Measurements from ENCODE around the gene CDK18. TPM values are rescaled to one million over a fixed set of nuclear protein-coding genes. Genes with fewer than 3 reads are reported as not detected.

The CDK18 gene
- total RNA-seq, 1 donor from 2014 or later: 17.8 TPM

DNA sequence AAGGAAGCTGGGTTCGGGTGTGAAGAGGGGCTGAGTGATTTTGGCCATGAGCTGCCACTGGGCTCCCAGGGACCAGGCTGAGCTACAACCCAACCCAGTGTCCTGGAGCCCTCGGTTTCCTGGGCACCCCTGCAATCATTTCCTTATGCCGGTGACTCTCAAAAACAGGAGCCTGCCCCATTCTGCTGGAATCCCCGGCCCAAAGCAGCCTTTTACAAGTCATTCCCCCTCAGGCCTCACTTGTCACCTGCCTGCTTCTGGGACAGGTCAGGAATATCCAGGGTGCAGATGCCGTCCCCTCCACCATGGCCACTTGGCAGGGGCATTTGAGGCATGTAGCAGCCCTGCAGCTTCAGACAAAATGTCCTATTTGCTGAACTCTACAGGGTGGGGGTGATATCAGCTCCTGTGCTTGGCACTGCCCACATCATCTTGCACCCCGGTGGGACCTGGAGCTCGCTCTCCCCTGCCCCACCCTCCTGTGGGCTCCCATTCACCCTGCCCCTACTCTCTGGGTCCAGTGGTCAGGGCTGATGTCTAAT, 30.0 kb downstream of the CDK18 start:
- Histone ChIP-seq H3K9ac (ENCODE audit: low read length) (no peak overlapping the region), H3K9me3 (ENCODE audit: insufficient read depth, low read depth, low read length) (no peaks in the 10 kb centered on the region), H3K27me3 (ENCODE audit: insufficient read depth, low read length) (peaks cover 3% of the 10 kb centered on the region), H3K4me3 (ENCODE audit: insufficient read depth, low read depth, low read length) (no peak overlapping the region), H3K36me3 (ENCODE audit: insufficient read depth, low read length) (no peaks in the 10 kb centered on the region), H3K4me1 (ENCODE audit: insufficient read depth, low read length) (peaks cover 4% of the 10 kb centered on the region), H3K27ac (ENCODE audit: low read depth, low read length) (no peak overlapping the region), H4K20me1 (ENCODE audit: insufficient read depth, low read length) (no peaks in the 10 kb centered on the region), H3K4me2 (ENCODE audit: low read length) (no peak overlapping the region), H3K79me2 (ENCODE audit: insufficient read depth, low read length) (no peaks in the 10 kb centered on the region), H2AFZ (ENCODE audit: low read depth, low read length) (no peak overlapping the region)
- Mint-ChIP-seq H3K4me1 (ENCODE audit: low read depth, unreplicated experiment) (no peaks in the 10 kb centered on the region), H3K27ac (ENCODE audit: unreplicated experiment) (no peak overlapping the region), H3K4me3 (ENCODE audit: unreplicated experiment) (no peak overlapping the region), H3K9me3 (ENCODE audit: unreplicated experiment) (no peaks in the 10 kb centered on the region), H3K36me3 (ENCODE audit: low read depth, unreplicated experiment) (peaks cover 16% of the 10 kb centered on the region), H3K27me3 (ENCODE audit: low read depth, unreplicated experiment) (peaks cover 61% of the 10 kb centered on the region)
- FAIRE-seq (no peak), DNase-seq (ENCODE audit: low read depth) (no peak)
- TF ChIP-seq EZH2 (IDR thresholded peaks at IDR 0.05; ENCODE audit: insufficient read depth, low read length): no peak
- TF ChIP-seq, protein P1, sequence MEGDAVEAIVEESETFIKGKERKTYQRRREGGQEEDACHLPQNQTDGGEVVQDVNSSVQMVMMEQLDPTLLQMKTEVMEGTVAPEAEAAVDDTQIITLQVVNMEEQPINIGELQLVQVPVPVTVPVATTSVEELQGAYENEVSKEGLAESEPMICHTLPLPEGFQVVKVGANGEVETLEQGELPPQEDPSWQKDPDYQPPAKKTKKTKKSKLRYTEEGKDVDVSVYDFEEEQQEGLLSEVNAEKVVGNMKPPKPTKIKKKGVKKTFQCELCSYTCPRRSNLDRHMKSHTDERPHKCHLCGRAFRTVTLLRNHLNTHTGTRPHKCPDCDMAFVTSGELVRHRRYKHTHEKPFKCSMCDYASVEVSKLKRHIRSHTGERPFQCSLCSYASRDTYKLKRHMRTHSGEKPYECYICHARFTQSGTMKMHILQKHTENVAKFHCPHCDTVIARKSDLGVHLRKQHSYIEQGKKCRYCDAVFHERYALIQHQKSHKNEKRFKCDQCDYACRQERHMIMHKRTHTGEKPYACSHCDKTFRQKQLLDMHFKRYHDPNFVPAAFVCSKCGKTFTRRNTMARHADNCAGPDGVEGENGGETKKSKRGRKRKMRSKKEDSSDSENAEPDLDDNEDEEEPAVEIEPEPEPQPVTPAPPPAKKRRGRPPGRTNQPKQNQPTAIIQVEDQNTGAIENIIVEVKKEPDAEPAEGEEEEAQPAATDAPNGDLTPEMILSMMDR (IDR thresholded peaks at IDR 0.05; ENCODE audit: insufficient read depth, low read depth, low read length): no peak

DNA sequence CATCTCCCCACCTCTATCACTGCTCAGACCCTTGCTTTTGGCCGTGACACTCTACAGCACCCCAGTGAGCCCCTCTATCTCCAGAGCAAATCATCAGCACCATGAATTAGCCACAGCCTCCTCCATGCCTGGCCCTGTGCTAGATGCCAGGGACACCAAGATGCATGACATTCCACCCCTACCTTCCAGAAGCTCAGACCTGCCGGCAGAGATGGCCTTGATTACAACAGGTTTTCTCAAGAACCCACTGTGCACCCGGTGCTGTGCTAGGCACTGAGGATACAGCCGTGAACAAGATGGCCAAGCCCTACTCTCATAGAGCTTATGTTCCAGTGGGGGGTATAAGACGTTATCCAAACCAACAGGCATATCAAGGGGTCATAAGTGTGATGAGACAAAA, 30.6 kb downstream of the CDK18 start:
- Mint-ChIP-seq H3K27me3 (ENCODE audit: low read depth, unreplicated experiment) (peaks cover 58% of the 10 kb centered on the region), H3K27ac (ENCODE audit: unreplicated experiment) (no peak overlapping the region), H3K4me1 (ENCODE audit: low read depth, unreplicated experiment) (no peaks in the 10 kb centered on the region), H3K36me3 (ENCODE audit: low read depth, unreplicated experiment) (peaks cover 11% of the 10 kb centered on the region), H3K4me3 (ENCODE audit: unreplicated experiment) (no peak overlapping the region), H3K9me3 (ENCODE audit: unreplicated experiment) (no peaks in the 10 kb centered on the region)
- peaks cover 4% of the 10 kb centered on the region for H3K4me1 ChIP-seq (ENCODE audit: insufficient read depth, low read length)
- no peak overlapping the region for H3K4me3 ChIP-seq (ENCODE audit: insufficient read depth, low read depth, low read length)
- no peaks in the 10 kb centered on the region for H3K9me3 ChIP-seq (ENCODE audit: insufficient read depth, low read depth, low read length)
- H3K36me3 ChIP-seq (ENCODE audit: insufficient read depth, low read length): no peaks in the 10 kb centered on the region
- no peak overlapping the region for H3K27ac ChIP-seq (ENCODE audit: low read depth, low read length)
- peaks cover 3% of the 10 kb centered on the region for H3K27me3 ChIP-seq (ENCODE audit: insufficient read depth, low read length)
- FAIRE-seq: no peak
- no peak overlapping the region for H2AFZ ChIP-seq (ENCODE audit: low read depth, low read length)
- H3K4me2 ChIP-seq (ENCODE audit: low read length): no peak overlapping the region
- H3K9ac ChIP-seq (ENCODE audit: low read length): no peak overlapping the region
- no peaks in the 10 kb centered on the region for H4K20me1 ChIP-seq (ENCODE audit: insufficient read depth, low read length)
- TF ChIP-seq EZH2 (IDR thresholded peaks at IDR 0.05; ENCODE audit: insufficient read depth, low read length): no peak
- TF ChIP-seq, protein P1 (IDR thresholded peaks at IDR 0.05; ENCODE audit: insufficient read depth, low read depth, low read length): no peak
- no peak for DNase-seq (ENCODE audit: low read depth)
- no peaks in the 10 kb centered on the region for H3K79me2 ChIP-seq (ENCODE audit: insufficient read depth, low read length)

Measured in astrocyte (in vitro differentiated cells and primary cell).